ENCODE results near the gene EMB.
"Not testable (repeated sequence)": the region's sequence is repeated elsewhere in the genome, so short reads cannot be mapped to it uniquely, and the experiment has no call there.

DNA sequence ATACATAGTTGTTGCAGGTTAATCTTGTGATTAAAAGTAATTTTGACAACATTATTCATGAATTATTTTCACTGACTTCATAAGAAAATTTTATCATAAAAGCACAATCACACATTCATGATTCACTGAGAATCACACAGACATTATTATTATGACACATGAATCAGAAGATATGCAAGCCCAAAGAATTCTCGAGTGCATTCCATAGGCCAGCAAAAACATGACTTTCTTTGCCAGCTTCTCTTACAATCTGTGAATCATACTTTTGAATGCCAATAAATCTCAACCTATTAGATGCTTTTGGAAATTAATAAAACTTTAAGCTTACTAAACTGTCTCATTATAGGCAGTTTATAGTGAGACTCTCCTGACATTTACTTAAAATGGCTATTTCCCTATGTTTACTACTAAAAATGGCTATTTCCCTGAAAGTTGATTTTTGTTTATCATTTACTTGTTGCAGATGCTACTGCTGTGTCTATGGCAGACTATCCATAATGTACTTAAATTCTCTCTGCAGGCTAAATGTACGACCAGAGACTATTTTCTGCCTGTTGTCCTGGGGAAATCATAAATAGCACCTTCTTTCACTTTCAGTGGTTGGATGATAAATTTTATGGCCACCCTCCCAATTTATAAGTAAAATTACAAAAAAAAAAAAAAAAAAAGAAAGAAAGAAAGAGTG, 47.0 kb downstream of the EMB start:
- TF ChIP-seq, protein P1, sequence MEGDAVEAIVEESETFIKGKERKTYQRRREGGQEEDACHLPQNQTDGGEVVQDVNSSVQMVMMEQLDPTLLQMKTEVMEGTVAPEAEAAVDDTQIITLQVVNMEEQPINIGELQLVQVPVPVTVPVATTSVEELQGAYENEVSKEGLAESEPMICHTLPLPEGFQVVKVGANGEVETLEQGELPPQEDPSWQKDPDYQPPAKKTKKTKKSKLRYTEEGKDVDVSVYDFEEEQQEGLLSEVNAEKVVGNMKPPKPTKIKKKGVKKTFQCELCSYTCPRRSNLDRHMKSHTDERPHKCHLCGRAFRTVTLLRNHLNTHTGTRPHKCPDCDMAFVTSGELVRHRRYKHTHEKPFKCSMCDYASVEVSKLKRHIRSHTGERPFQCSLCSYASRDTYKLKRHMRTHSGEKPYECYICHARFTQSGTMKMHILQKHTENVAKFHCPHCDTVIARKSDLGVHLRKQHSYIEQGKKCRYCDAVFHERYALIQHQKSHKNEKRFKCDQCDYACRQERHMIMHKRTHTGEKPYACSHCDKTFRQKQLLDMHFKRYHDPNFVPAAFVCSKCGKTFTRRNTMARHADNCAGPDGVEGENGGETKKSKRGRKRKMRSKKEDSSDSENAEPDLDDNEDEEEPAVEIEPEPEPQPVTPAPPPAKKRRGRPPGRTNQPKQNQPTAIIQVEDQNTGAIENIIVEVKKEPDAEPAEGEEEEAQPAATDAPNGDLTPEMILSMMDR (IDR thresholded peaks at IDR 0.05; ENCODE audit: poor library complexity): not testable (repeated sequence)
- not testable (repeated sequence) for TF ChIP-seq EZH2phosphoT487 (IDR thresholded peaks at IDR 0.05; ENCODE audit: low read depth, severe bottlenecking, unreplicated experiment); EZH2 (IDR thresholded peaks at IDR 0.05; ENCODE audit: borderline replicate concordance)

Data from hepatocyte (in vitro differentiated cells).